HepG2 (cell line): ENCODE measurements around the gene TJP2. TPM values are rescaled to one million over a fixed set of nuclear protein-coding genes. Genes with fewer than 3 reads are reported as not detected.
A peak's percentile ranks its signal among the peaks of the same experiment; 100 is the strongest.

Experiments used
- BCL6 ChIP-seq: IDR thresholded peaks from 2 replicates; pipeline ENCODE4 v1.6.1; 2016; ENCODE audit warnings: missing genetic modification reagents, missing compliant biosample characterization
- ELF4 ChIP-seq: sonication (generic); formaldehyde crosslinking; IDR thresholded peaks from 2 replicates; pipeline ENCODE4 v1.5.0; 2020; ENCODE audit warnings: missing genetic modification reagents, mild to moderate bottlenecking, moderate library complexity, borderline replicate concordance
- HNRNPUL1 ChIP-seq: fragments of 200-400 bp; formaldehyde crosslinking; IDR thresholded peaks from 2 replicates; pipeline ENCODE4 v1.6.1; 2017; ENCODE audit warnings: low read depth, mild to moderate bottlenecking, low read length, moderate library complexity
- KDM3A ChIP-seq: IDR thresholded peaks from 2 replicates; pipeline ENCODE4 v1.6.1; 2018; ENCODE audit warnings: low read depth, missing compliant biosample characterization
- MIER3 ChIP-seq: IDR thresholded peaks from 2 replicates; pipeline ENCODE4 v1.6.1; 2016; ENCODE audit warnings: missing compliant biosample characterization, borderline replicate concordance
- MLLT10 ChIP-seq: sonication (generic); formaldehyde crosslinking; IDR thresholded peaks from 2 replicates; pipeline ENCODE4 v1.4.0; 2020; ENCODE audit warnings: missing genetic modification reagents
- MTF1 ChIP-seq: sonication (generic); formaldehyde crosslinking; IDR thresholded peaks from 2 replicates; pipeline ENCODE4 v1.5.0; 2020; ENCODE audit warnings: missing genetic modification reagents
- PHF5A ChIP-seq: IDR thresholded peaks from one replicate; pipeline ENCODE4 v1.6.1; 2018; ENCODE audit warnings: low read depth, missing genetic modification reagents; ENCODE audit not compliant: unreplicated experiment
- TBX3 ChIP-seq: fragments of 450-650 bp; IDR thresholded peaks from 2 replicates; pipeline ENCODE4 v1.6.1; 2017; ENCODE audit warnings: antibody characterized with exemption, mild to moderate bottlenecking, inconsistent platforms, borderline replicate concordance
- TEAD2 ChIP-seq: sonication (generic); formaldehyde crosslinking; IDR thresholded peaks from 2 replicates; pipeline ENCODE4 v1.9.0; 2021; ENCODE audit warnings: missing genetic modification reagents
- TEAD3 ChIP-seq: optimal IDR thresholded peaks from 2 replicates; pipeline ENCODE3; 2016; ENCODE audit warnings: borderline replicate concordance
- TOPORS ChIP-seq: sonication (generic); formaldehyde crosslinking; IDR thresholded peaks from 2 replicates; pipeline ENCODE4 v1.8.0; 2023; ENCODE audit warnings: mild to moderate bottlenecking, missing genetic modification reagents
- ZBTB38 ChIP-seq: sonication (generic); formaldehyde crosslinking; IDR thresholded peaks from 2 replicates; pipeline ENCODE4 v1.5.1; 2020; ENCODE audit warnings: mild to moderate bottlenecking, missing genetic modification reagents
- ZNF20 ChIP-seq: sonication (generic); formaldehyde crosslinking; IDR thresholded peaks from 2 replicates; pipeline ENCODE4 v1.4.0; 2020; ENCODE audit warnings: mild to moderate bottlenecking, moderate library complexity, missing genetic modification reagents
- ZNF230 ChIP-seq: sonication (generic); formaldehyde crosslinking; IDR thresholded peaks from 2 replicates; pipeline ENCODE4 v1.4.0; 2020; ENCODE audit warnings: mild to moderate bottlenecking, missing genetic modification reagents
- ZNF24 ChIP-seq: fragments of 450-650 bp; IDR thresholded peaks from 2 replicates; pipeline ENCODE4 v1.6.1; 2017; ENCODE audit warnings: antibody characterized with exemption, mild to moderate bottlenecking
- ZNF337 ChIP-seq: sonication (generic); formaldehyde crosslinking; IDR thresholded peaks from 2 replicates; pipeline ENCODE4 v1.5.1; 2020; ENCODE audit warnings: missing genetic modification reagents, low read depth, mild to moderate bottlenecking, borderline replicate concordance
- ZNF792 ChIP-seq: IDR thresholded peaks from 2 replicates; pipeline ENCODE4 v1.6.1; 2016
- ZNF83 ChIP-seq: sonication (generic); formaldehyde crosslinking; IDR thresholded peaks from 2 replicates; pipeline ENCODE4 v1.4.0; 2020; ENCODE audit warnings: missing genetic modification reagents, mild to moderate bottlenecking, borderline replicate concordance
- polyA plus RNA-seq, 8 experiments: library from polyadenylated mRNA; depleted of rRNA in 3 of 8; stranded (reverse) in 7 of 8; unstranded in 1 of 8; fragments of >200 nt; fragmentation: Illumina TruSeq in 4 of 8; extraction: Trizol in 4 of 8; gene quantifications; 2 replicates each; pipeline versions ENCODE4 v1.2.1 to v1.2.3, GENCODE V29; 2011 to 2016; ENCODE audit warnings: low read depth in 4 of 8, missing spikeins in 1 of 8, mixed read lengths in 1 of 8; ENCODE audit not compliant: insufficient read depth in 1 of 8
- total RNA-seq, 5 experiments: library from RNA; depleted of rRNA; stranded (reverse); fragments of >200 nt; fragmentation: Illumina TruSeq; extraction: Trizol; gene quantifications; 2 replicates each; pipeline ENCODE4 v1.2.3, GENCODE V29; 2016; ENCODE audit warnings: low read depth in 1 of 5
- TF ChIP-seq, protein P1 (sequence below): sonication (generic); formaldehyde crosslinking; IDR thresholded peaks from 2 replicates; pipeline ENCODE4 v1.4.0; 2020; ENCODE audit warnings: missing genetic modification reagents; ENCODE audit errors: not compliant biosample characterization
- TF ChIP-seq, protein P2 (sequence below): sonication (generic); formaldehyde crosslinking; IDR thresholded peaks from 2 replicates; pipeline ENCODE4 v1.4.0; 2020; ENCODE audit warnings: missing genetic modification reagents, mild to moderate bottlenecking, borderline replicate concordance
- TF ChIP-seq, protein P3 (sequence below): sonication (generic); formaldehyde crosslinking; IDR thresholded peaks from 2 replicates; pipeline ENCODE4 v1.8.1; 2023; ENCODE audit warnings: mild to moderate bottlenecking, moderate library complexity, missing genetic modification reagents
- TF ChIP-seq, protein P4 (sequence below): fragments of 450-650 bp; IDR thresholded peaks from 2 replicates; pipeline ENCODE4 v1.6.1; 2017; ENCODE audit warnings: mild to moderate bottlenecking
- TF ChIP-seq, protein P5 (sequence below): fragments of 450-650 bp; IDR thresholded peaks from 2 replicates; pipeline ENCODE4 v1.6.1; 2017

Gene TJP2
- total and polyA plus RNA-seq, 2 of the 13 experiments (the other 11 are each of a cell fraction or from before 2014, with no cell fraction given) = 109 to 110 TPM

DNA sequence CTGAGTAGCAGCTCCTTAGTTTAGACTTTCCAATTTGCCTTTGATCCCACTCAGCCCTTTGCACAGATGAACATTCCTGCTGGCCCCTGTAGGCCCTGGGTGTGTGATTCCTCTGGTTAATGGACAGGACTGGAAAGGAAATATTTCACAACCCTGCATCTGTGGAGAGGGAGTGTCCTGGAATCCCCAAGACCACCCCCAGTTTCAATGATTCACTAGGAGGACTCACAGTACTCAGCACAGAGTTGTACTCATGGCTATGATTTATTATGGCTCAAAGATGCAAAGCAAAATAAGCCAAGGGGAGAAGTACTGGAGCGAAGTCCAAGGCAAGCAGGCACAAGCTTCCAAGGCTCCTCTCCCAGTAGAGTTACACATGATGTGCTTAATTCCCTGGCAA, 42.4 kb upstream of the TJP2 start (continued):
- TF ChIP-seq HNRNPUL1 (no peak), TBX3 (no peak), ELF4 (CRISPR knock-in tag) (no peak), PHF5A (no peak), ZBTB38 (no peak), ZNF83 (CRISPR knock-in tag) (no peak), ZNF20 (CRISPR knock-in tag) (no peak), ZNF230 (CRISPR knock-in tag) (no peak), KDM3A (no peak), ZNF792 (no peak), MIER3 (CRISPR knock-in tag) (no peak; the same call in 1 of the 2 replicates), TEAD2 (CRISPR knock-in tag) (no peak), BCL6 (CRISPR knock-in tag) (no peak), TOPORS (CRISPR knock-in tag) (no peak), MLLT10 (CRISPR knock-in tag) (no peak), ZNF24 (no peak), MTF1 (CRISPR knock-in tag) (no peak), ZNF337 (CRISPR knock-in tag) (0 out of 2 replicates have a peak, but pooled peaks have one; percentile 59), TEAD3 (CRISPR knock-in tag) (peak; percentile 91)
- TF ChIP-seq, protein P1, sequence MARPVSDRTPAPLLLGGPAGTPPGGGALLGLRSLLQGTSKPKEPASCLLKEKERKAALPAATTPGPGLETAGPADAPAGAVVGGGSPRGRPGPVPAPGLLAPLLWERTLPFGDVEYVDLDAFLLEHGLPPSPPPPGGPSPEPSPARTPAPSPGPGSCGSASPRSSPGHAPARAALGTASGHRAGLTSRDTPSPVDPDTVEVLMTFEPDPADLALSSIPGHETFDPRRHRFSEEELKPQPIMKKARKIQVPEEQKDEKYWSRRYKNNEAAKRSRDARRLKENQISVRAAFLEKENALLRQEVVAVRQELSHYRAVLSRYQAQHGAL (CRISPR knock-in tag) = no peak
- TF ChIP-seq, protein P2, sequence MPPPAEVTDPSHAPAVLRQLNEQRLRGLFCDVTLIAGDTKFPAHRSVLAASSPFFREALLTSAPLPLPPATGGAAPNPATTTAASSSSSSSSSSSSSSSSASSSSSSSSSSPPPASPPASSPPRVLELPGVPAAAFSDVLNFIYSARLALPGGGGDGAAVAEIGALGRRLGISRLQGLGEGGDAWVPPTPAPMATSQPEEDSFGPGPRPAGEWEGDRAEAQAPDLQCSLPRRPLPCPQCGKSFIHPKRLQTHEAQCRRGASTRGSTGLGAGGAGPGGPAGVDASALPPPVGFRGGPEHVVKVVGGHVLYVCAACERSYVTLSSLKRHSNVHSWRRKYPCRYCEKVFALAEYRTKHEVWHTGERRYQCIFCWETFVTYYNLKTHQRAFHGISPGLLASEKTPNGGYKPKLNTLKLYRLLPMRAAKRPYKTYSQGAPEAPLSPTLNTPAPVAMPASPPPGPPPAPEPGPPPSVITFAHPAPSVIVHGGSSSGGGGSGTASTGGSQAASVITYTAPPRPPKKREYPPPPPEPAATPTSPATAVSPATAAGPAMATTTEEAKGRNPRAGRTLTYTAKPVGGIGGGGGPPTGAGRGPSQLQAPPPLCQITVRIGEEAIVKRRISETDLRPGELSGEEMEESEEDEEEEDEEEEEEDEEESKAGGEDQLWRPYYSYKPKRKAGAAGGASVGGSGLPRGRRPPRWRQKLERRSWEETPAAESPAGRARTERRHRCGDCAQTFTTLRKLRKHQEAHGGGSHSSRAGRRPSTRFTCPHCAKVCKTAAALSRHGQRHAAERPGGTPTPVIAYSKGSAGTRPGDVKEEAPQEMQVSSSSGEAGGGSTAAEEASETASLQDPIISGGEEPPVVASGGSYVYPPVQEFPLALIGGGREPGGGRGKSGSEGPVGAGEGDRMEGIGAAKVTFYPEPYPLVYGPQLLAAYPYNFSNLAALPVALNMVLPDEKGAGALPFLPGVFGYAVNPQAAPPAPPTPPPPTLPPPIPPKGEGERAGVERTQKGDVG (CRISPR knock-in tag) = no peak
- TF ChIP-seq, protein P3, sequence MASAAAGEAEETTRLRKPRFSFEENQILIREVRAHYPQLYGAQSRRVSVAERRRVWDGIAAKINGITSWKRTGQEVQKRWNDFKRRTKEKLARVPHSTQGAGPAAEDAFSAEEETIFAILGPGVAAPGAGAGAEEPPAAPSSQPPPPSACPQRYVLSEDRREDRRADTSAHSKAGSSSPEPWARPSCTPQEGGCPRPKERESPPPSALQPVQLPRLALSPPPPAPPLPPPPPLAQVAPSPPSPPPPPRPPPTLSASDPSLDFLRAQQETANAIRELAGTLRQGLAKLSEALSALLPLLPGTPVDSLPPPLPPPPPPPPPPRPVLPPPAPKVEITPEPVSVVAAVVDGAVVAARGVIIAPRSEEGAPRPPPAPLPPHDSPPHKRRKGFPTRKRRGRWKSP = no peak
- TF ChIP-seq, protein P4, sequence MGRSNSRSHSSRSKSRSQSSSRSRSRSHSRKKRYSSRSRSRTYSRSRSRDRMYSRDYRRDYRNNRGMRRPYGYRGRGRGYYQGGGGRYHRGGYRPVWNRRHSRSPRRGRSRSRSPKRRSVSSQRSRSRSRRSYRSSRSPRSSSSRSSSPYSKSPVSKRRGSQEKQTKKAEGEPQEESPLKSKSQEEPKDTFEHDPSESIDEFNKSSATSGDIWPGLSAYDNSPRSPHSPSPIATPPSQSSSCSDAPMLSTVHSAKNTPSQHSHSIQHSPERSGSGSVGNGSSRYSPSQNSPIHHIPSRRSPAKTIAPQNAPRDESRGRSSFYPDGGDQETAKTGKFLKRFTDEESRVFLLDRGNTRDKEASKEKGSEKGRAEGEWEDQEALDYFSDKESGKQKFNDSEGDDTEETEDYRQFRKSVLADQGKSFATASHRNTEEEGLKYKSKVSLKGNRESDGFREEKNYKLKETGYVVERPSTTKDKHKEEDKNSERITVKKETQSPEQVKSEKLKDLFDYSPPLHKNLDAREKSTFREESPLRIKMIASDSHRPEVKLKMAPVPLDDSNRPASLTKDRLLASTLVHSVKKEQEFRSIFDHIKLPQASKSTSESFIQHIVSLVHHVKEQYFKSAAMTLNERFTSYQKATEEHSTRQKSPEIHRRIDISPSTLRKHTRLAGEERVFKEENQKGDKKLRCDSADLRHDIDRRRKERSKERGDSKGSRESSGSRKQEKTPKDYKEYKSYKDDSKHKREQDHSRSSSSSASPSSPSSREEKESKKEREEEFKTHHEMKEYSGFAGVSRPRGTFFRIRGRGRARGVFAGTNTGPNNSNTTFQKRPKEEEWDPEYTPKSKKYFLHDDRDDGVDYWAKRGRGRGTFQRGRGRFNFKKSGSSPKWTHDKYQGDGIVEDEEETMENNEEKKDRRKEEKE = no peak
- TF ChIP-seq, protein P5, sequence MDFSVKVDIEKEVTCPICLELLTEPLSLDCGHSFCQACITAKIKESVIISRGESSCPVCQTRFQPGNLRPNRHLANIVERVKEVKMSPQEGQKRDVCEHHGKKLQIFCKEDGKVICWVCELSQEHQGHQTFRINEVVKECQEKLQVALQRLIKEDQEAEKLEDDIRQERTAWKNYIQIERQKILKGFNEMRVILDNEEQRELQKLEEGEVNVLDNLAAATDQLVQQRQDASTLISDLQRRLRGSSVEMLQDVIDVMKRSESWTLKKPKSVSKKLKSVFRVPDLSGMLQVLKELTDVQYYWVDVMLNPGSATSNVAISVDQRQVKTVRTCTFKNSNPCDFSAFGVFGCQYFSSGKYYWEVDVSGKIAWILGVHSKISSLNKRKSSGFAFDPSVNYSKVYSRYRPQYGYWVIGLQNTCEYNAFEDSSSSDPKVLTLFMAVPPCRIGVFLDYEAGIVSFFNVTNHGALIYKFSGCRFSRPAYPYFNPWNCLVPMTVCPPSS = no peak
